ENCODE results near the gene CACNB4.

GRCh38 chr2:152037743-152038435 lies 61.0 kb downstream of the CACNB4 start:
- TF ChIP-seq CTCF (IDR thresholded peaks at IDR 0.05) (no peak), REST (IDR thresholded peaks at IDR 0.05; ENCODE audit: insufficient read depth in 1 of 2, low read depth in 2 of 2, low read length in 1 of 2) (no peak), POLR2AphosphoS5 (IDR thresholded peaks at IDR 0.05; ENCODE audit: low read depth, low read length) (no peak), SIN3A (IDR thresholded peaks at IDR 0.05; ENCODE audit: borderline replicate concordance, insufficient read depth, low read depth, low read length) (no peak)

Data from Panc1 (cell line).